GM12878 (cell line): ENCODE data around the gene UBA6. TPM values are rescaled to one million over a fixed set of nuclear protein-coding genes. Genes with fewer than 3 reads are reported as not detected.

Experiments
- ATAC-seq: fragments of 200-7000 bp; cut with Tn5 transposase; 3 replicates; pipeline ENCODE4 v1.9.1; 2020; ENCODE audit warnings: mild to moderate bottlenecking, moderate library complexity
- BruUV-seq: library from RNA; stranded (reverse); fragments of 400-500 nt; replicated peaks from 2 replicates; lab custom pipeline; 2021; lab: Mats Ljungman, UMichigan
- CTCF ChIA-PET: fragments of 300-600 bp; sonication (Branson Sonifier 250); formaldehyde crosslinking; extraction: SDS; loops from one replicate; lab custom pipeline; 2021; ENCODE audit warnings: inconsistent platforms; lab: Yijun Ruan, JAX
- POLR2A ChIA-PET: fragments of 350-600 bp; formaldehyde crosslinking; extraction: SDS; loops from one replicate; lab custom pipeline; 2021; ENCODE audit warnings: inconsistent platforms; lab: Charles Lee
- RAD21 ChIA-PET: fragments of 300-600 bp; sonication (Branson Sonifier 250); formaldehyde crosslinking; loops from one replicate; lab custom pipeline; 2023; ENCODE audit warnings: antibody characterized with exemption; ENCODE audit not compliant: unreplicated experiment; lab: Charles Lee
- SMC1A ChIA-PET: fragments of 300-600 bp; sonication (Branson Sonifier 250); formaldehyde crosslinking; loops from one replicate; lab custom pipeline; 2023; ENCODE audit not compliant: unreplicated experiment, uncharacterized antibody; lab: Charles Lee
- DNase-seq: peaks from one replicate; pipeline ENCODE4 v3.0.0-alpha.2; 2011; ENCODE audit warnings: low read depth, low spot score
- FAIRE-seq: peaks from 3 replicates; lab custom pipeline; 2011; peaks lifted over from hg19 to GRCh38; lab: Jason Lieb, UNC
- H2AFZ ChIP-seq: 2 replicates; pipeline ENCODE4 v1.6.0; 2011; ENCODE audit warnings: low read depth, low read length, control low read depth; ENCODE audit not compliant: control insufficient read depth
- H3K27ac ChIP-seq: 2 replicates; pipeline ENCODE4 v1.5.1; 2011; ENCODE audit warnings: control low read depth; ENCODE audit not compliant: control insufficient read depth, insufficient read depth
- H3K27me3 ChIP-seq, 2 experiments: replicated peaks in 1 of 2; 2 replicates each; pipeline versions ENCODE4 v1.6.0 to v1.6.1; 2011; ENCODE audit warnings: low read length in 1 of 2; ENCODE audit not compliant: control insufficient read depth in 2 of 2, insufficient read depth in 2 of 2
- H3K36me3 ChIP-seq, 2 experiments: 2 replicates each; pipeline ENCODE4 v1.5.1; 2011; ENCODE audit warnings: low read length in 1 of 2; ENCODE audit not compliant: control insufficient read depth in 2 of 2, insufficient read depth in 2 of 2
- H3K4me1 ChIP-seq: 2 replicates; pipeline ENCODE4 v1.6.1; 2011; ENCODE audit warnings: mild to moderate bottlenecking, low read length, moderate library complexity, mixed read lengths; ENCODE audit not compliant: control insufficient read depth, insufficient read depth
- H3K4me2 ChIP-seq: 2 replicates; pipeline ENCODE4 v1.6.0; 2011; ENCODE audit warnings: control low read depth; ENCODE audit not compliant: control insufficient read depth, insufficient read depth
- H3K4me3 ChIP-seq: fragments of 200-600 bp; sonication (generic); 2 replicates; pipeline ENCODE4 v1.5.1; 2016
- H3K79me2 ChIP-seq: 2 replicates; pipeline ENCODE4 v1.6.0; 2011; ENCODE audit warnings: low read length; ENCODE audit not compliant: control insufficient read depth, insufficient read depth
- H3K9ac ChIP-seq: 2 replicates; pipeline ENCODE4 v1.8.0; 2011; ENCODE audit warnings: low read length, control low read depth, mixed read lengths; ENCODE audit not compliant: control insufficient read depth, insufficient read depth
- H3K9me3 ChIP-seq: replicated peaks from 3 replicates; pipeline ENCODE4 v1.5.1; 2011; ENCODE audit warnings: mild to moderate bottlenecking, low read length; ENCODE audit not compliant: control insufficient read depth, insufficient read depth
- H4K20me1 ChIP-seq: 2 replicates; pipeline ENCODE4 v1.6.0; 2011; ENCODE audit not compliant: control insufficient read depth, insufficient read depth
- BCL11A ChIP-seq: IDR thresholded peaks from 2 replicates; pipeline ENCODE4 v1.6.1; 2011; ENCODE audit warnings: low read depth, low read length
- ESRRA ChIP-seq: IDR thresholded peaks from 2 replicates; pipeline ENCODE4 v1.6.1; 2012; ENCODE audit warnings: mild to moderate bottlenecking, low read length, improper control_type of control experiment
- MEF2B ChIP-seq: fragments of 450-650 bp; IDR thresholded peaks from 2 replicates; pipeline ENCODE4 v1.6.1; 2018; ENCODE audit warnings: mild to moderate bottlenecking, moderate library complexity; ENCODE audit not compliant: partially characterized antibody, poor library complexity, severe bottlenecking
- RAD21 ChIP-seq: IDR thresholded peaks from 2 replicates; pipeline ENCODE4 v1.6.1; 2011; ENCODE audit warnings: mild to moderate bottlenecking, low read depth, low read length, moderate library complexity; ENCODE audit not compliant: insufficient read depth
- STAT1 ChIP-seq: fragments of 450-650 bp; conservative IDR thresholded peaks from 2 replicates; pipeline ENCODE4 v1.6.1; 2014; ENCODE audit warnings: antibody characterized with exemption, mild to moderate bottlenecking
- ZBED1 ChIP-seq: IDR thresholded peaks from 2 replicates; pipeline ENCODE4 v1.6.1; 2016; ENCODE audit warnings: borderline replicate concordance
- ZZZ3 ChIP-seq: IDR thresholded peaks from 2 replicates; pipeline ENCODE4 v1.6.1; 2011; ENCODE audit warnings: low read depth; ENCODE audit not compliant: control insufficient read depth, insufficient read length
- WGBS: methylation state at CpG from one replicate; pipeline ENCODE4 v1.1.6; 2016; ENCODE audit warnings: low lambda C conversion rate; ENCODE audit not compliant: insufficient replicate concordance, insufficient coverage; ENCODE audit errors: missing lambda C conversion rate; 5-methylcytosine and 5-hydroxymethylcytosine counted together
- in situ Hi-C: fragments of 300-500 bp; cut with MboI; formaldehyde crosslinking; loops from 9 replicates; pipeline ENCODE4 v1.14.3; 2018; ENCODE audit warnings: mixed read lengths
- intact Hi-C: fragments of 100-400 bp; cut with micrococcal nuclease; formaldehyde crosslinking; loops from one replicate; pipeline ENCODE4 v1.14.2; 2022; ENCODE audit not compliant: unreplicated experiment
- polyA plus RNA-seq, 11 experiments: library from polyadenylated mRNA; depleted of rRNA in 4 of 11; unstranded in 6 of 11; stranded (reverse) in 5 of 11; fragments of >200 nt; fragmentation: Nextera tagmentation in 4 of 11; fragmentation: Illumina TruSeq in 1 of 11; extraction: Ambion mirVana in 4 of 11; extraction: Trizol in 1 of 11; gene quantifications; 1 replicate in 1 of 11; 2 replicates in 10 of 11; pipeline versions ENCODE4 v1.2.1 to v1.2.3, GENCODE V29; 2011 to 2016; ENCODE audit warnings: inconsistent platforms in 2 of 11, missing spikeins in 2 of 11, low read depth in 1 of 11
- total RNA-seq, 4 experiments: library from RNA; depleted of rRNA in 3 of 4; stranded (reverse); fragments of >200 nt in 3 of 4; fragmentation: Illumina TruSeq in 1 of 4; extraction: Trizol in 1 of 4; gene quantifications; 2 replicates each; pipeline versions ENCODE4 v1.2.1 to v1.2.3, GENCODE V29; 2013 to 2021
- TF ChIP-seq, protein P1 (sequence below): IDR thresholded peaks from 2 replicates; pipeline ENCODE4 v1.6.1; 2011; ENCODE audit warnings: low read depth, low read length, improper control_type of control experiment, borderline replicate concordance

Gene UBA6
- total and polyA plus RNA-seq, 10 of the 15 experiments (the other 5 are each of a cell fraction or from before 2014, with no cell fraction given) = 7.9 to 70.6 (median 34.7) TPM

DNA sequence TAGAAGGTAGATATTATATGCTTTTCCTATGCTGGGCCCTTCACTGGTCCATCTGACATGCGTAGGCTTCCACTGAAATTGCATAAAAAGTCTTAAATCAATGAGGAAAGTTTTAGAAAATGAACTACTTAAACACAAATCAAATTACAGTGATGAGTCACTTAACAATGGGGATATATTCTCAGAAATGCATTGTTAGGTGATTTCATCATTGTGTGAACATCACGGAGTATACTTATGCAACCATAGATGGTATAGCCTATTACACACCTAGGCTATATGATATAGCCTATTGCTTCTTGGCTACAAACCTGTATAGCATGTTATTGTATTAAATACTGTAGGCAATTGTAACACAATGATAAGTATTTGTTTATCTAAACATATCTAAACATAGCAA, 132.1 kb downstream of the UBA6 start:
- H3K4me3 ChIP-seq = no peak overlapping the region
- no peak for FAIRE-seq
- no peak for DNase-seq
- H3K79me2 ChIP-seq = no peaks in the 10 kb centered on the region
- ATAC-seq = no peak
- no peaks in the 10 kb centered on the region for H3K4me1 ChIP-seq
- 97% methylated on average over 2 of the region's 2 CpGs for WGBS
- no peak overlapping the region for H3K9ac ChIP-seq
- H2AFZ ChIP-seq = no peak overlapping the region
- POLR2A ChIA-PET = no interaction called here
- CTCF ChIA-PET = interaction anchor here (0.6 to 0.9 kb wide), 2 partner anchors 17 to 79 kb away, joined by 3 read pairs; no protein-coding TSS in a partner anchor
- no peak overlapping the region for H3K27ac ChIP-seq
- RAD21 ChIA-PET = interaction anchor here (1.8 kb wide), 1 partner anchor 10 kb away, joined by 5 read pairs; the partner anchor contains the start of gene STAP1
- H3K9me3 ChIP-seq = no peaks in the 10 kb centered on the region
- no peak overlapping the region for H3K4me2 ChIP-seq
- intact Hi-C loops = no loop called here
- SMC1A ChIA-PET = interaction anchor here (1.0 to 7.5 kb wide), 4 partner anchors 10 to 23 kb away, joined by 5 to 51 read pairs (median 6); partner anchors contain the start of genes CENPC and STAP1
- H3K36me3 ChIP-seq = no peaks in the 10 kb centered on the region
- H4K20me1 ChIP-seq = no peaks in the 10 kb centered on the region
- TF ChIP-seq ESRRA (no peak), BCL11A (no peak), STAT1 (no peak), RAD21 (no peak), ZBED1 (no peak), MEF2B (no peak), ZZZ3 (no peak)
- TF ChIP-seq, protein P1, sequence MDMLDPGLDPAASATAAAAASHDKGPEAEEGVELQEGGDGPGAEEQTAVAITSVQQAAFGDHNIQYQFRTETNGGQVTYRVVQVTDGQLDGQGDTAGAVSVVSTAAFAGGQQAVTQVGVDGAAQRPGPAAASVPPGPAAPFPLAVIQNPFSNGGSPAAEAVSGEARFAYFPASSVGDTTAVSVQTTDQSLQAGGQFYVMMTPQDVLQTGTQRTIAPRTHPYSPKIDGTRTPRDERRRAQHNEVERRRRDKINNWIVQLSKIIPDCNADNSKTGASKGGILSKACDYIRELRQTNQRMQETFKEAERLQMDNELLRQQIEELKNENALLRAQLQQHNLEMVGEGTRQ = no peak
- in situ Hi-C loops = no loop called here
- BruUV-seq = no TSS peak
- no peaks in the 10 kb centered on the region for H3K27me3 ChIP-seq
